ENCODE results near the gene OR10G2.

- TF ChIP-seq YY1 (IDR thresholded peaks at IDR 0.05) = no peak
- TF ChIP-seq, protein P1, sequence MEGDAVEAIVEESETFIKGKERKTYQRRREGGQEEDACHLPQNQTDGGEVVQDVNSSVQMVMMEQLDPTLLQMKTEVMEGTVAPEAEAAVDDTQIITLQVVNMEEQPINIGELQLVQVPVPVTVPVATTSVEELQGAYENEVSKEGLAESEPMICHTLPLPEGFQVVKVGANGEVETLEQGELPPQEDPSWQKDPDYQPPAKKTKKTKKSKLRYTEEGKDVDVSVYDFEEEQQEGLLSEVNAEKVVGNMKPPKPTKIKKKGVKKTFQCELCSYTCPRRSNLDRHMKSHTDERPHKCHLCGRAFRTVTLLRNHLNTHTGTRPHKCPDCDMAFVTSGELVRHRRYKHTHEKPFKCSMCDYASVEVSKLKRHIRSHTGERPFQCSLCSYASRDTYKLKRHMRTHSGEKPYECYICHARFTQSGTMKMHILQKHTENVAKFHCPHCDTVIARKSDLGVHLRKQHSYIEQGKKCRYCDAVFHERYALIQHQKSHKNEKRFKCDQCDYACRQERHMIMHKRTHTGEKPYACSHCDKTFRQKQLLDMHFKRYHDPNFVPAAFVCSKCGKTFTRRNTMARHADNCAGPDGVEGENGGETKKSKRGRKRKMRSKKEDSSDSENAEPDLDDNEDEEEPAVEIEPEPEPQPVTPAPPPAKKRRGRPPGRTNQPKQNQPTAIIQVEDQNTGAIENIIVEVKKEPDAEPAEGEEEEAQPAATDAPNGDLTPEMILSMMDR (IDR thresholded peaks at IDR 0.05; ENCODE audit: low read depth, low read length, missing input control) = no peak
- TF ChIP-seq RAD21 (IDR thresholded peaks at IDR 0.05) = no peak
- TF ChIP-seq NR2F2 (IDR thresholded peaks at IDR 0.05) = no peak
- TF ChIP-seq TAF1 (conservative IDR thresholded peaks at IDR 0.05) = no peak
- TF ChIP-seq FOXA2 (IDR thresholded peaks at IDR 0.05) = no peak
- no peak for TF ChIP-seq RXRA (IDR thresholded peaks at IDR 0.05)
- TF ChIP-seq, protein P2, sequence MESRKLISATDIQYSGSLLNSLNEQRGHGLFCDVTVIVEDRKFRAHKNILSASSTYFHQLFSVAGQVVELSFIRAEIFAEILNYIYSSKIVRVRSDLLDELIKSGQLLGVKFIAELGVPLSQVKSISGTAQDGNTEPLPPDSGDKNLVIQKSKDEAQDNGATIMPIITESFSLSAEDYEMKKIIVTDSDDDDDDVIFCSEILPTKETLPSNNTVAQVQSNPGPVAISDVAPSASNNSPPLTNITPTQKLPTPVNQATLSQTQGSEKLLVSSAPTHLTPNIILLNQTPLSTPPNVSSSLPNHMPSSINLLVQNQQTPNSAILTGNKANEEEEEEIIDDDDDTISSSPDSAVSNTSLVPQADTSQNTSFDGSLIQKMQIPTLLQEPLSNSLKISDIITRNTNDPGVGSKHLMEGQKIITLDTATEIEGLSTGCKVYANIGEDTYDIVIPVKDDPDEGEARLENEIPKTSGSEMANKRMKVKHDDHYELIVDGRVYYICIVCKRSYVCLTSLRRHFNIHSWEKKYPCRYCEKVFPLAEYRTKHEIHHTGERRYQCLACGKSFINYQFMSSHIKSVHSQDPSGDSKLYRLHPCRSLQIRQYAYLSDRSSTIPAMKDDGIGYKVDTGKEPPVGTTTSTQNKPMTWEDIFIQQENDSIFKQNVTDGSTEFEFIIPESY (IDR thresholded peaks at IDR 0.05) = no peak
Measured at GRCh38 chr14:21617614-21618013, 17.1 kb downstream of the OR10G2 start.

All from liver (tissue), 3 donors.